Measurements from ENCODE around the gene EML2.

The EML2 gene

GRCh38 chr19:45568732-45569131 lies 70.5 kb downstream of the EML2 start:
- peak; percentile 68 to 84 for DNase-seq (ENCODE audit: low read depth in 2 of 2)
- no peak overlapping the region for H3K4me3 ChIP-seq (replicated peaks in 1 of 2; ENCODE audit: low read depth in 2 of 2, low read length in 2 of 2)
- TF ChIP-seq CTCF (IDR thresholded peaks at IDR 0.05; ENCODE audit: low read depth, low read length), result no peak

GRCh38 chr19:45567609-45568008 lies 71.6 kb downstream of the EML2 start:
- TF ChIP-seq CTCF (IDR thresholded peaks at IDR 0.05; ENCODE audit: low read depth, low read length), result no peak

GRCh38 chr19:45564131-45564780 lies 74.9 kb downstream of the EML2 start:
- no peak overlapping the region for H3K4me3 ChIP-seq (replicated peaks in 1 of 2; ENCODE audit: low read depth in 2 of 2, low read length in 2 of 2)
- no peak for DNase-seq (ENCODE audit: low read depth in 2 of 2)
- TF ChIP-seq CTCF (IDR thresholded peaks at IDR 0.05; ENCODE audit: low read depth, low read length), result no peak

More at GRCh38 chr19:45567609-45568008, 71.6 kb downstream of the EML2 start:
- DNase-seq (ENCODE audit: low read depth in 2 of 2), result no peak
- H3K4me3 ChIP-seq (replicated peaks in 1 of 2; ENCODE audit: low read depth in 2 of 2, low read length in 2 of 2), result no peak overlapping the region

- no peak for TF ChIP-seq CTCF (IDR thresholded peaks at IDR 0.05; ENCODE audit: low read depth, low read length)
Observed at GRCh38 chr19:45560686-45561085, 78.5 kb downstream of the EML2 start.

GRCh38 chr19:45560038-45560437 lies 79.2 kb downstream of the EML2 start:
- TF ChIP-seq CTCF (IDR thresholded peaks at IDR 0.05; ENCODE audit: low read depth, low read length), result no peak
- no peak overlapping the region for H3K4me3 ChIP-seq (replicated peaks in 1 of 2; ENCODE audit: low read depth in 2 of 2, low read length in 2 of 2)
- no peak for DNase-seq (ENCODE audit: low read depth in 2 of 2)

More at GRCh38 chr19:45560686-45561085, 78.5 kb downstream of the EML2 start:
- no peak overlapping the region for H3K4me3 ChIP-seq (replicated peaks in 1 of 2; ENCODE audit: low read depth in 2 of 2, low read length in 2 of 2)
- DNase-seq (ENCODE audit: low read depth in 2 of 2), result no peak

Data from cardiac fibroblast (primary cell).